Immature natural killer cell (primary cell): Measurements from ENCODE around the gene TXLNB. TPM values are rescaled to one million over a fixed set of nuclear protein-coding genes. Genes with fewer than 3 reads are reported as not detected.

Source experiments
- DNase-seq, 3 donors: peaks; one replicate each; pipeline ENCODE4 v3.0.0; 2022; ENCODE audit warnings: mixed read lengths in 1 of 3
- H3K27ac Mint-ChIP-seq, 6 donors: one replicate each; pipeline ENCODE4 v1.8.0; 2020; ENCODE audit warnings: mixed read lengths in 6 of 6, mild to moderate bottlenecking in 5 of 6, inconsistent platforms in 4 of 6, moderate library complexity in 3 of 6
- H3K27me3 Mint-ChIP-seq, 3 donors: one replicate each; pipeline ENCODE4 v1.8.0; 2020 to 2021; ENCODE audit warnings: low read depth in 3 of 3, mild to moderate bottlenecking in 3 of 3, mixed read lengths in 3 of 3, moderate library complexity in 3 of 3, inconsistent platforms in 1 of 3
- H3K36me3 Mint-ChIP-seq, 3 donors: one replicate each; pipeline ENCODE4 v1.8.0; 2020; ENCODE audit warnings: mixed read lengths in 3 of 3, inconsistent platforms in 2 of 3, mild to moderate bottlenecking in 2 of 3
- H3K4me1 Mint-ChIP-seq, 2 donors: one replicate each; pipeline ENCODE4 v1.8.0; 2020; ENCODE audit warnings: inconsistent platforms in 2 of 2, mild to moderate bottlenecking in 2 of 2, mixed read lengths in 2 of 2, moderate library complexity in 1 of 2
- H3K4me3 Mint-ChIP-seq, 5 donors: one replicate each; pipeline ENCODE4 v1.8.0; 2020; ENCODE audit warnings: mild to moderate bottlenecking in 5 of 5, mixed read lengths in 5 of 5, inconsistent platforms in 3 of 5, moderate library complexity in 3 of 5
- H3K9me3 Mint-ChIP-seq, 6 donors: one replicate each; pipeline ENCODE4 v1.8.0; 2020; ENCODE audit warnings: mild to moderate bottlenecking in 6 of 6, mixed read lengths in 6 of 6, inconsistent platforms in 4 of 6, moderate library complexity in 3 of 6
- polyA plus RNA-seq, 3 donors: library from polyadenylated mRNA; unstranded; fragments of 300-500 nt; fragmentation: Illumina TruSeq; gene quantifications; one replicate each; pipeline ENCODE4 v1.2.3, GENCODE V29; 2021

Gene TXLNB
- under 1 TPM in 2 of 3 donors, not detected in 1; 0.08 to 0.32 TPM for polyA plus RNA-seq

DNA sequence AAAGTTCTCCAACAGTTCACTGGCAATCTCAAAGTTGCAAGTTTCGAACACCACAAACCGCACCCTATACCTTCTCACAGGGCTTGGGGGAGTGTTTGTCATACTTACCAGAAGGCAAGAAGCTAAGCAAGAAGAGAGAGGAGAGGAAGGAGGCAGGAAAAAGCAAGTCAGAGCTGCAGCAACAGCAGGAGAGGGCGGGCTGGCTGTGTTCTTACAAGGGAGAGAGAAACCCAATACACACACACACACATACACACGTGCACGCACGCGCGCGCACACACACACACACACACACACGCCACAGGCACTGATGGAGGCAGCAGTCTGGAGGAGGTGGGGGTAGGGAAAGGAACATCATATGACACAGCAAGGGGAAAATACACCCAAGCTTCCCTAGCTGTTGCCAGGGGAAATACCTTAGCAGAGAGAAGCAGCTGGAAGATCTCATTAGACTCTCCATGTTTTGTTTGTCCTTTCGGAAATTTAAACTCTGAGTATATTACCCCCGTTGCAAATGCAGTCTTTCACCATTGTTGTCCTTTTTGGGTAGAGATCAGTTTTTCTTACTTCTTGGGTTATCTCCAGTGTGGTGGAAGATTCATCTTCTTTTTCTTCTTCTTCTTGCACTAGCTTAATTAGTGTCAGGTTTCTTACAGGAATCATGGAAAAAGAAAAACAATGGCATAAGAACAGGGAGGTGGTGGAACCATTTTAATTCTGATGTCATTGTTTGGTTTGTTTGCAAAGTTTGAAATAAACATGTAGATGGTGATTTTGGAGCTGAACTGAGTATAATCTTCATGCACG is at the start of gene TXLNB:
Gene TXLNB, minus strand, starts transcription at position 186 of the 807 bp plus-strand sequence. CDS start 3,099 bp downstream, outside the sequence.
- peak; percentile 83 to 89 (median 87) for DNase-seq
- Mint-ChIP-seq H3K4me1 (peaks cover 47 to 48% of the 10 kb centered on the region in 2 donors), H3K36me3 (peaks cover 5 to 9% (median 6%) of the 10 kb centered on the region in 3 donors), H3K27me3 (peaks cover 7 to 16% (median 10%) of the 10 kb centered on the region in 3 donors), H3K27ac (peak within 1 kb of the TSS; percentile 91 to 98 (median 98)), H3K4me3 (peak within 1 kb of the TSS; percentile 82 to 89 (median 86)), H3K9me3 (no peaks in the 10 kb centered on the region)

DNA sequence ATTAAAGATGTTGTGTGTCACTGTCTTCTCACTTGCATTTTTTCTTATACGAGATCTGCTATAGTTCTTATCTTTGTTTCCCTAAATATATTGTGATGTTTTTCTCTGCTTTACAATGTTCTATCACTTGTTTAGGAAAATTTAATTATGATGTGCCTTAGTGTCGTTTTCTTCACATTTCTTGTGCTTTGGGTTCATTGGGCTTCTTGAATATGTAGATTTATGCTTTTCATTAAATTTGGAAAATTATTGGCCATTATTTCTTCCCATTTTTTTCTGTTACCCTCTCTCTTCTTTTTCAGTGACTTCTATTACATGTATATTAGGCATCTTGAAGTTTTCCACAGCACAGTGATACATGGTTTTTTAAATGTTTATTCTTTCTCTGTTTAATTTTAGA is 49.3 kb upstream of the TXLNB start:
- Mint-ChIP-seq H3K27me3 (peaks cover 0 to 1% (median 0%) of the 10 kb centered on the region in 3 donors), H3K36me3 (no peaks in the 10 kb centered on the region), H3K4me1 (peaks cover 10 to 14% of the 10 kb centered on the region in 2 donors), H3K9me3 (no peaks in the 10 kb centered on the region), H3K27ac (no peak overlapping the region), H3K4me3 (no peak overlapping the region)
- no peak for DNase-seq

DNA sequence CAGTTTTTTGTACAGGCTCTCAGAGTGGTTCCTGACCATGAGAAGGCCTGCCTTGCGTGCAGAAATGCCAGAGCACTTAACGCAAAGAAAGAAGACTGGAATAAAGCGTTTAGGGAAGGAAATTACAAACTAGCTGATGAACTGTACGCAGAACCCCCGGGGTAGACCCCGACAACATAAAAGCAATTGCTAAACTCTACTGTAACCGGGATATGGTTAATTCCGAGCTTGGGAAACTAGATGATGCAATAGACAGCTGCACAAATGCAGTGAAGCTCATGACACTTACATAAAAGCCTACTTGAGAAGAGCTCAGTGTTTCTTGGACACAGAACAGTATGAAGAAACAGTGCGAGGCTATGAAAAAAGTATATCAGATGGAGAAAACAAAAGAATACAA is 47.0 kb upstream of the TXLNB start:
- DNase-seq = no peak
- H3K9me3 Mint-ChIP-seq = no peaks in the 10 kb centered on the region
- no peak overlapping the region for H3K4me3 Mint-ChIP-seq
- peaks cover 0 to 1% (median 0%) of the 10 kb centered on the region in 3 donors for H3K27me3 Mint-ChIP-seq
- H3K4me1 Mint-ChIP-seq = peaks cover 10 to 11% of the 10 kb centered on the region in 2 donors
- H3K36me3 Mint-ChIP-seq = no peaks in the 10 kb centered on the region
- no peak overlapping the region for H3K27ac Mint-ChIP-seq

DNA sequence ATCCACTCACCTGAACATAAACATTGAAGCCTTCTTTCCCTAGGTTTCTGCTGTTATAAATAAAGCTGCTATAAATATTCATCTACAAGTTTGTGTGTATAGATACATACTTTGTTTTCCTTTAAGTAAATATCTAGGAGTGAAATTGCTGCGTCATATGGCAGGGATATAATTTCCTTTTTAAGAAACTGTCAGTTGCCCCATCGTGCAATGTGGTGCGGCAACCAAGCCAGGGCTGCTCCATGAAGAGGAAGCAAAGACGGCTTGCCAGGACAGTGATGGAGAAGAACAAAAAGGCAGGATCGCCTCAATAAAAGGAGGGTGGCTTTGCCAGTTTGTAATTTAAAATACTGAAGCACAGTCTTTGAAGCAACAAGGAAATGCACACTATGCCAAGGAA is 46.0 kb upstream of the TXLNB start:
- no peak for DNase-seq
- Mint-ChIP-seq H3K4me3 (no peak overlapping the region), H3K9me3 (no peaks in the 10 kb centered on the region), H3K27me3 (peaks cover 0 to 1% (median 0%) of the 10 kb centered on the region in 3 donors), H3K27ac (no peak overlapping the region), H3K36me3 (no peaks in the 10 kb centered on the region), H3K4me1 (peaks cover 2 to 4% of the 10 kb centered on the region in 2 donors)

DNA sequence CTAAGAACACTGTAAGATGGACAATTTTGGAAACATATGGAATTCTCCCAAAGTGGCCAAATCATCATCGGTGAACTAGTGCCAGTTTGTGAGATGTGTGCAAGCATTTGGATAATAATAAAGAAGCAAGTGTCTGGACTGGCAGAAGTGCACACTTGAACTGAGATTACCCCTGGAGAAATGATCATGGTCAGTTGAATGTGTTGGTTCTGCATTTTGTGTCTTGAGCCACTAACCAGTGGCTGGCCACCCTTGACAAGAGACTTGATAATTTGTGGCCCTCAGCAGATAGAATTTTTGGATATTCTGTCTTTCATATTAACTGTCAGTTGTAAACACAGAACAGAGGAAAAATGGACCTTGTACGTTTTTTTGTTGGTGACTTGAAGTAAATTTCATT is 45.2 kb upstream of the TXLNB start:
- H3K9me3 Mint-ChIP-seq = no peaks in the 10 kb centered on the region
- H3K36me3 Mint-ChIP-seq = no peaks in the 10 kb centered on the region
- no peak overlapping the region for H3K27ac Mint-ChIP-seq
- peaks cover 0 to 1% (median 0%) of the 10 kb centered on the region in 3 donors for H3K27me3 Mint-ChIP-seq
- no peak overlapping the region for H3K4me3 Mint-ChIP-seq
- DNase-seq = no peak
- H3K4me1 Mint-ChIP-seq = no peaks in the 10 kb centered on the region

DNA sequence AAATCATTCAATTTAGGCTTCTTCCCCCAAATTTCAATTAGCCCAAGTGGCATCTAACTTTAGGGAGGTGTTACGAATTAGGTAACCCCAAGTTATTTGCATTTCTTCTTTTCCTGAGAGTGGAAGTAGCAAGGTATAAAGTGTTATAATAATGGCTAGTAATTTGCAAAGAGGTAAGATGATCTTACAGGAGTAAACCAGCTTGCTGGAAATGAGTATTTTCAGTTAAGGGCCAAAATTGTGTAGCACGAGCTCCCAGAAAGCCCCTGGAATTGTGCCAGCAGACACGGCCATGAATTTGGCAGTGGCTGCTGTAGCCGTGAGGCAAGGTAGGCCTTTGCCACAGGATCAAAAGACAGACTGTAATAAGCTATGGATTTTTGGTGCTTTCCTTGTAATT is 44.7 kb upstream of the TXLNB start:
- Mint-ChIP-seq H3K4me1 (no peaks in the 10 kb centered on the region), H3K27me3 (peaks cover 0 to 1% (median 0%) of the 10 kb centered on the region in 3 donors), H3K27ac (no peak overlapping the region), H3K4me3 (no peak overlapping the region), H3K9me3 (no peaks in the 10 kb centered on the region), H3K36me3 (no peaks in the 10 kb centered on the region)
- no peak for DNase-seq

DNA sequence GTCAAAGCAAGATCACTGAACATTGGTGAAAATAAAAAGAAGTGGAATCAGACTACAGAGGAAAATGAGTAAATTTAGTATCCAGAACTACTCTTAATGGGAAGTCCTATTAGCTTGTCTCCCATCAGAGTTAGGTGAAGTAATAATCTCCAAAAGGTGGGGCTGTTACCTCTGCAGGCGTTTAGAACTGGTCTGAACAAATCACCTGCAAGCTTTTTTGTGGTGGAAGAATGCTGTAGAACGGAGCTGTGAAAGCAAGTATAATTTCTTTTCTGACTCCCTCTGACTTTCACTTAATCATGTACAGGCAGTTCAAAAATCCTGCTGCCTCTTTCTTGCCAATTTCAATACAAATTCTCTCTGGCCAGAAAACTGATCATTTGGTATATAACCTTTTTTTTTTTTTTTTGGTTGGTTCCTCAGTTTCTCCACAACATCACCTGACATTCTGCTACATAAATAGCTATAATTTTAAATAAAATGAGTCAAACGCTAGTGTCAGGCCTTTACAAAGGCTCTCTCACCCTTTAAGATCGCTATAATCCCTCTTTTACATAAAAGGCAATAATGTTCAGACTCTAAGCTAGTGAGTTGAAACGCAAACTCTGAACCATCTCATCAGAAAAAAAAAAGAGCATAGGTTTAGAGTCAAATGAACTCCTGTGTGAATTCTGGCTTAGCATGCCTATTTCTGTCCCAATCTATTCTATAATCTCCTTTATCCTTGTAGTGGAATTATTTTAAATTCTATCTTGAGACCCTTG is 43.8 kb upstream of the TXLNB start:
- Mint-ChIP-seq H3K36me3 (no peaks in the 10 kb centered on the region), H3K4me1 (no peaks in the 10 kb centered on the region), H3K27ac (no peak overlapping the region)

DNA sequence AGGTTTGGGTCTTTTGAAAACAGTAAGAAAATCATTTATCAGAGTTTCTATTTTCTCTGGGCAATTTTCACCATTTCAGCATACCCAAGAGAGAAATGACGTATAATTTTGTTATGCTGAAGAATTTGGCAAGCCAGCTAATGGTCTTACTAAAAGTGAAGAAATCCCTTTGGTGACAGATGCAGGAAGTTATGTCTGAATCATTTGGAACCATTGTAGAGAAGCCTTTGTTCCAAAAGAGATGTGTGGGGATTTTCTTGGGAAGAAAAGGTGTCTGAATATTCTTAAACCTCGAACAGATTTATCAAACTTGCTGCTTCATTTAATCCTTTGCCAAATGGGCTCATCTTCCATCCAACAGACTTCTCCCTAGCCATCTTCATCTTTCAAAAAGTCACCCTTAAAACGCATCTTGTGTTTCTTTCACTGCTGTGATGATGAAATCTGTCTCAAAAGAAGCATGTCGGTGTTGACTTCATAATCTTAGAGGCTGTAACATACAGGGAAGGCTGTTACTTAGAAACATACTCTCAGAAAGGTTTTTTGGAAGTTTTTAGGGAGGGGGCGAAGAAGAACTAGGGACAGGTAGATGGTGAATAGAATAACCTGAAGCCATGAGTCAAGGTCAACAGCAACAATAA is 43.1 kb upstream of the TXLNB start:
- no peak overlapping the region for H3K4me3 Mint-ChIP-seq
- H3K9me3 Mint-ChIP-seq = no peaks in the 10 kb centered on the region
- DNase-seq = no peak
- H3K27ac Mint-ChIP-seq = no peak overlapping the region
- no peaks in the 10 kb centered on the region for H3K4me1 Mint-ChIP-seq
- peaks cover 0 to 1% (median 0%) of the 10 kb centered on the region in 3 donors for H3K27me3 Mint-ChIP-seq
- H3K36me3 Mint-ChIP-seq = no peaks in the 10 kb centered on the region

More for the DNA sequence above, 43.8 kb upstream of the TXLNB start:
- Mint-ChIP-seq H3K4me3 (no peak overlapping the region), H3K27me3 (peaks cover 0 to 1% (median 0%) of the 10 kb centered on the region in 3 donors), H3K9me3 (no peaks in the 10 kb centered on the region)
- DNase-seq = no peak

DNA sequence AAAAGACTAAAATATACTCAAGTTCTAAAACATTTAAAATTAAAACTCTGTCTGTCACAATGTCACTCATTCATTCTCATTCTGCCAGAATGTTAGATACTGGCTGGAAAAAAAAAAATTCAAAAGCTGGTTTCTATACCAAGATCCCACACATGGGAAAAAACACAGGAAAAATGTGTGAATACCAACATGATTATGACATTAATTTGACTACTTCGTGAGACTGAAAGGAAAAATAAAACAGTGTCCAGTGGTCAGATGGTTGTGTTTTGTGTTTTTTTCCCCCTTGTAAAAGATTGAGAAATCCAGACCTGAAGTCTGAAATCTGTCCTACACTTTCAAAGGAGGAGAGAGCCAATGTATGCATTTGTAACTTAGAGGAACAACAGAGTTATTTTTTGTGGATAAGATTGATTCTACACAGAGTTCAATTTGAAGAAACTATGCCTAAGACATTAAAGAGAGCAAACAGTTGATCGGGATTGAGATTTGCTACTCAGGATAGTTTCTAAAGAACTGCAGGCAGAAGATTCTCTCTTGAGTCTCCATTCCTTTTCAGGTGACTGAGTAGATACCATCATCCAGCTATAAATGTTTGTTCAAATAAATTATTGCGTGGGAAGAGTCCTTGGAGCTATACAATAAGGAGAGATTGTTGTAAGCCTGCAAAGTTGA is 39.2 kb upstream of the TXLNB start:
- H3K4me1 Mint-ChIP-seq = peaks cover 6% of the 10 kb centered on the region in 2 donors
- no peaks in the 10 kb centered on the region for H3K9me3 Mint-ChIP-seq
- no peaks in the 10 kb centered on the region for H3K27me3 Mint-ChIP-seq
- no peak overlapping the region for H3K4me3 Mint-ChIP-seq
- no peak for DNase-seq
- H3K36me3 Mint-ChIP-seq = peaks cover 0 to 4% (median 0%) of the 10 kb centered on the region in 3 donors
- peak overlapping the region in 1 of 6 donors; percentile 29 for H3K27ac Mint-ChIP-seq

DNA sequence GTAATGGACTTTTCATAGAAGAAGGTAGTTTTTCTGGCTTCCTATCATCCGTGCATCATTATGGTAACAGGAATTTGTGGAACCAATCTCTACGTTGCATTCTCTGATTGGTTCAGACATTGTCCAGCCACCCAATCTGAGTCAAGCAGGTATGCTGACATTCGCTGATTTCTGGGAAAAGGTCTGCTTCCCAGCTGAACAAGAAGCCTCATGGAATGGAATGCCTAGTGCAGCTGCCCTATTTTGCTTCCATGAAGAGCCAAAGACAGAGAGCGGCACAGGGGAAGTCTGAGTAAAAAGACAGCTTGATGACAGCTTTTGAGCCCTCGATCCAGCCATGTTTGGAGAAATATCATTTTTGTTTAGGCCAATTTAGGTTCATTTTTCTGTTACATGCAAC is 38.5 kb upstream of the TXLNB start:
- H3K27ac Mint-ChIP-seq = no peak overlapping the region
- peaks cover 13% of the 10 kb centered on the region in 2 donors for H3K4me1 Mint-ChIP-seq
- peaks cover 0 to 4% (median 0%) of the 10 kb centered on the region in 3 donors for H3K36me3 Mint-ChIP-seq
- H3K9me3 Mint-ChIP-seq = no peaks in the 10 kb centered on the region
- no peak for DNase-seq
- no peaks in the 10 kb centered on the region for H3K27me3 Mint-ChIP-seq
- H3K4me3 Mint-ChIP-seq = no peak overlapping the region

DNA sequence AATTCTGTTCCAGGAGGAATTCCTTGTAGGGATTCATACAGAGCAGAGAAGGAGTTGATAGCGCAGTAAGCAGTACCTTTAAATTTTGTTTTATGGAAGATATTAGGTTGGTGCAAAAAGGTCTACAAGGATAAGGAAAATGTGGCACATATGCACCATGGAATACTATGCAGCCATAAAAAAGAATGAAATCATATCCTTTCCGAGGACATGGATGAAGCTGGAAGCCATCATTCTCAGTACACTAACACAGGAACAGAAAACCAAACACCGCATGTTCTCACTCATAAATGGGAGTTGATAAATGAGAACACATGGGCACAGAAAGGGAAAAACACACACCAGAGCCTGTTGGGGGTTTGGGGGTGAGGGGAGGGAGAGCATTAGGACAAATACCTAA is 37.4 kb upstream of the TXLNB start:
- H3K27ac Mint-ChIP-seq = peak overlapping the region in 1 of 6 donors; percentile 66
- peaks cover 0 to 4% (median 0%) of the 10 kb centered on the region in 3 donors for H3K36me3 Mint-ChIP-seq
- peaks cover 19 to 21% of the 10 kb centered on the region in 2 donors for H3K4me1 Mint-ChIP-seq
- no peaks in the 10 kb centered on the region for H3K9me3 Mint-ChIP-seq
- no peak overlapping the region for H3K4me3 Mint-ChIP-seq
- peaks cover 0 to under 1% (median 0%) of the 10 kb centered on the region in 3 donors for H3K27me3 Mint-ChIP-seq
- no peak for DNase-seq

DNA sequence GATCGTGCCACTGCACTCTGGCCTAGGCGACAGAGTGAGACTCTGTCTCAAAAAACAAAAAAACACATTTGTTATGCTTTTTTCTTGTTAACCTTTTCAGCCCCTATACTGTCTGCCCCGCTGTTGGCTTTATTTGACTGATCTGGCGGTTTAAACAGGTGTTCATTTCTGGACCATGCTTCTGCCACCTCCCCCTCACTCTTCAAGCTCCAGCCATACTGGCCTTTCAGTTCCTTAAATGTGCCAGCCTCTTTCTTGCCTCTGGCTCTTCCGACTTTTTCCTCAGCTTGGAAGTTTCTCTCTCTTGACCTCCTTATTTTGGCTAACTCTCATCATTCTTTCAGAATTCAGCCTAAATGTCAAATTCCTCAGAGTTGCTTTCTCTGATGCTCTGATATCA is 35.2 kb upstream of the TXLNB start:
- Mint-ChIP-seq H3K36me3 (peaks cover 0 to 4% (median 0%) of the 10 kb centered on the region in 3 donors), H3K27ac (peak overlapping the region in 3 of 6 donors; percentile 24 to 67 (median 30)), H3K4me1 (peaks cover 36 to 43% of the 10 kb centered on the region in 2 donors), H3K27me3 (peaks cover 6 to 10% (median 9%) of the 10 kb centered on the region in 3 donors), H3K9me3 (no peaks in the 10 kb centered on the region), H3K4me3 (no peak overlapping the region)
- DNase-seq = no peak

DNA sequence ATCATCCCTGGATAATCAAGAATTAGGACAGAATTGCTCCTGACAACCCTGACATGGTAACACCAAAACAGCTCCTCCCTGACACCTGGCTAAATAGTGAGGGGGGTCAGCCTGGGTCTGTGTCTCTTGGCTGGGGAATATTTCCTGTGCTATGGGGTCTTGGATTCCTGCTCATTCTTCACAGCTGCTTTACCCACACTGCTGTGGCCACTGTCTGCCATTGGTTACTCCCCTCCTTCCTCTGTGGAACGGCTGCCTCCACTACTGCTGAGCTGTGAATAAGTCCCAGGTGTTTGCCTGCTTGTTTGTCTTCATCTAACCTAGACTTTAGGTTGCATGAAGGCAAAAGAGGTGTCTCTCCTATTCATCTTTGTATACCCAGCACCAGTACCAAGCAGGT is 33.9 kb upstream of the TXLNB start:
- H3K27ac Mint-ChIP-seq = peak overlapping the region; percentile 69 to 92 (median 89)
- peaks cover 0 to 4% (median 0%) of the 10 kb centered on the region in 3 donors for H3K36me3 Mint-ChIP-seq
- no peaks in the 10 kb centered on the region for H3K9me3 Mint-ChIP-seq
- peaks cover 6 to 10% (median 9%) of the 10 kb centered on the region in 3 donors for H3K27me3 Mint-ChIP-seq
- H3K4me1 Mint-ChIP-seq = peaks cover 36 to 45% of the 10 kb centered on the region in 2 donors
- DNase-seq = no peak
- H3K4me3 Mint-ChIP-seq = peak overlapping the region in 4 of 5 donors; percentile 22 to 70 (median 59)
